Measurements from ENCODE around the gene GRIK4. TPM values are rescaled to one million over a fixed set of nuclear protein-coding genes. Genes with fewer than 3 reads are reported as not detected.

GRIK4 gene
- total RNA-seq, 1 donor from 2014 or later, result not detected

DNA sequence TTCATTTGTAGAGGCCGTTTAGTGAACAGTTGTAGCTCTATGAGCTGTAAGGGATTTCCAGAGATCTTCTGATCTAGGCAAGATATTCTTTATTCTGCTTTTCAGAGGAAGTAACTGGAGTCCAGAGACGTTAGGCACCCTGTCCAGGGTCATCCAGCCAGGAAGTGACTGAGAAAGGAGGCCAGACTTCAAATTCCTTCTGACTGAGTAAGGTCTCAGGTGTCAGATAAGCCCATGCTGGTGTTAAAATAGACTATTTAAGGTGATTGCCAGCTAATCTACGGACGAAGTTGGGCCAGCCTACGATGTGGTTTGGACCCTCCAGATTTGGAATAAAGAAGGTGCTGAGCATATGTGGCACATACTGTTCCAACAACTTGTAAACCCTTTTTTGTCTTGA, 54.6 kb downstream of the GRIK4 start:
- H3K9me3 ChIP-seq, result no peaks in the 10 kb centered on the region
- TF ChIP-seq, protein P1, sequence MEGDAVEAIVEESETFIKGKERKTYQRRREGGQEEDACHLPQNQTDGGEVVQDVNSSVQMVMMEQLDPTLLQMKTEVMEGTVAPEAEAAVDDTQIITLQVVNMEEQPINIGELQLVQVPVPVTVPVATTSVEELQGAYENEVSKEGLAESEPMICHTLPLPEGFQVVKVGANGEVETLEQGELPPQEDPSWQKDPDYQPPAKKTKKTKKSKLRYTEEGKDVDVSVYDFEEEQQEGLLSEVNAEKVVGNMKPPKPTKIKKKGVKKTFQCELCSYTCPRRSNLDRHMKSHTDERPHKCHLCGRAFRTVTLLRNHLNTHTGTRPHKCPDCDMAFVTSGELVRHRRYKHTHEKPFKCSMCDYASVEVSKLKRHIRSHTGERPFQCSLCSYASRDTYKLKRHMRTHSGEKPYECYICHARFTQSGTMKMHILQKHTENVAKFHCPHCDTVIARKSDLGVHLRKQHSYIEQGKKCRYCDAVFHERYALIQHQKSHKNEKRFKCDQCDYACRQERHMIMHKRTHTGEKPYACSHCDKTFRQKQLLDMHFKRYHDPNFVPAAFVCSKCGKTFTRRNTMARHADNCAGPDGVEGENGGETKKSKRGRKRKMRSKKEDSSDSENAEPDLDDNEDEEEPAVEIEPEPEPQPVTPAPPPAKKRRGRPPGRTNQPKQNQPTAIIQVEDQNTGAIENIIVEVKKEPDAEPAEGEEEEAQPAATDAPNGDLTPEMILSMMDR (IDR thresholded peaks at IDR 0.05), result no peak
- no peak for DNase-seq (ENCODE audit: low spot score in 2 of 2)
- H3K27me3 ChIP-seq, result no peaks in the 10 kb centered on the region
- intact Hi-C loops (cut with DNase I), result no loop called here
- H3K36me3 ChIP-seq, result no peaks in the 10 kb centered on the region
- no peak overlapping the region for H3K27ac ChIP-seq
- H3K4me1 ChIP-seq, result peaks cover 3 to 5% of the 10 kb centered on the region in 2 donors
- no peak overlapping the region for H3K4me3 ChIP-seq

GRCh38 chr11:120568572-120569307, 57.2 kb downstream of the GRIK4 start:
- peaks cover 3 to 5% of the 10 kb centered on the region in 2 donors for H3K4me1 ChIP-seq
- H3K27ac ChIP-seq, result no peak overlapping the region
- no peaks in the 10 kb centered on the region for H3K9me3 ChIP-seq
- H3K27me3 ChIP-seq, result no peaks in the 10 kb centered on the region
- no peak for DNase-seq (ENCODE audit: low spot score in 2 of 2)
- intact Hi-C loops (cut with DNase I), result no loop called here
- TF ChIP-seq, protein P1 (IDR thresholded peaks at IDR 0.05), result no peak
- H3K4me3 ChIP-seq, result no peak overlapping the region
- no peaks in the 10 kb centered on the region for H3K36me3 ChIP-seq

GRCh38 chr11:120569861-120570260, 58.3 kb downstream of the GRIK4 start:
- no peaks in the 10 kb centered on the region for H3K36me3 ChIP-seq
- DNase-seq (ENCODE audit: low spot score in 2 of 2), result no peak
- H3K4me3 ChIP-seq, result no peak overlapping the region
- H3K4me1 ChIP-seq, result peaks cover 0 to under 1% of the 10 kb centered on the region in 2 donors
- intact Hi-C loops (cut with DNase I), result no loop called here
- H3K27me3 ChIP-seq, result no peaks in the 10 kb centered on the region
- TF ChIP-seq, protein P1 (IDR thresholded peaks at IDR 0.05), result no peak
- H3K9me3 ChIP-seq, result no peaks in the 10 kb centered on the region
- no peak overlapping the region for H3K27ac ChIP-seq

DNA sequence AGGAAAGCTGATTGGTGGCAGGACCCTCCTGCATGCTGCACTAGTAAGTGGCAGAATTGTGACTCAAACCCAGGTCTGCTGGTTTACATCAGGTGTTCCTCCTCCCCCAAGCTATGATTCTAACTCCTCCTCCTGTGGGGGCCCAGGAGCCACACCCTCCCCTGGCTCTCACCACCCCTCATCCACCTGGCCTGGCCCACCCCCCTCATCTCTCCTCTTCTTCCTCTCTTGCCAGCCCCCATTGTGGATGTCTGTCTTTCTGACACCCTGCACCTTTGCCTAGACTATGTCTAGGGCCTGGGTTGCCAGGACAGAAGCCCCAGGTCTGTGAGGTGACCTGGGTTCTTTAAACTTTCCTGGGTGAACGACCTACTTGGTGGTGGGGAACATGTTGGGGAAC, 59.9 kb downstream of the GRIK4 start:
- Histone ChIP-seq H3K4me1 (no peaks in the 10 kb centered on the region), H3K4me3 (no peak overlapping the region), H3K27me3 (no peaks in the 10 kb centered on the region), H3K9me3 (no peaks in the 10 kb centered on the region), H3K36me3 (no peaks in the 10 kb centered on the region), H3K27ac (no peak overlapping the region)
- TF ChIP-seq, protein P1 (IDR thresholded peaks at IDR 0.05), result no peak
- no peak for DNase-seq (ENCODE audit: low spot score in 2 of 2)
- intact Hi-C loops (cut with DNase I), result no loop called here

GRCh38 chr11:120573756-120574354, 62.3 kb downstream of the GRIK4 start:
- Histone ChIP-seq H3K27ac (no peak overlapping the region), H3K4me3 (no peak overlapping the region), H3K27me3 (no peaks in the 10 kb centered on the region), H3K9me3 (no peaks in the 10 kb centered on the region), H3K36me3 (no peaks in the 10 kb centered on the region), H3K4me1 (no peaks in the 10 kb centered on the region)
- intact Hi-C loops (cut with DNase I), result no loop called here
- no peak for DNase-seq (ENCODE audit: low spot score in 2 of 2)
- TF ChIP-seq, protein P1 (IDR thresholded peaks at IDR 0.05), result no peak
